Duodenal mucosa (tissue), 2 donors: ENCODE results near the gene SNAP23.
"Not testable (repeated sequence)": the region's sequence is repeated elsewhere in the genome, so short reads cannot be mapped to it uniquely, and the experiment has no call there.

ENCODE experiments used
- H3K27ac ChIP-seq: one replicate; pipeline ENCODE4 v1.7.0; 2013; ENCODE audit warnings: low read depth, low read length
- H3K27me3 ChIP-seq, 2 donors: one replicate each; pipeline ENCODE4 v1.7.0; 2013; ENCODE audit warnings: low read length in 2 of 2, control low read depth in 1 of 2; ENCODE audit not compliant: insufficient read depth in 2 of 2, control insufficient read depth in 1 of 2
- H3K36me3 ChIP-seq, 2 donors: one replicate each; pipeline ENCODE4 v1.7.0; 2013; ENCODE audit warnings: low read length in 2 of 2, control low read depth in 1 of 2; ENCODE audit not compliant: insufficient read depth in 2 of 2, control insufficient read depth in 1 of 2
- H3K4me1 ChIP-seq, 2 donors: one replicate each; pipeline ENCODE4 v1.7.0; 2013; ENCODE audit warnings: low read length in 2 of 2, control low read depth in 1 of 2; ENCODE audit not compliant: insufficient read depth in 2 of 2, control insufficient read depth in 1 of 2
- H3K4me3 ChIP-seq, 2 donors: one replicate each; pipeline ENCODE4 v1.7.0; 2013; ENCODE audit warnings: low read length in 2 of 2, low read depth in 1 of 2
- H3K9ac ChIP-seq, 2 donors: one replicate each; pipeline ENCODE4 v1.7.0; 2013; ENCODE audit warnings: low read length in 2 of 2, low read depth in 1 of 2
- H3K9me3 ChIP-seq, 2 donors: one replicate each; pipeline ENCODE4 v1.7.0; 2013; ENCODE audit warnings: low read length in 2 of 2, control low read depth in 1 of 2; ENCODE audit not compliant: control insufficient read depth in 1 of 2

The SNAP23 gene

DNA sequence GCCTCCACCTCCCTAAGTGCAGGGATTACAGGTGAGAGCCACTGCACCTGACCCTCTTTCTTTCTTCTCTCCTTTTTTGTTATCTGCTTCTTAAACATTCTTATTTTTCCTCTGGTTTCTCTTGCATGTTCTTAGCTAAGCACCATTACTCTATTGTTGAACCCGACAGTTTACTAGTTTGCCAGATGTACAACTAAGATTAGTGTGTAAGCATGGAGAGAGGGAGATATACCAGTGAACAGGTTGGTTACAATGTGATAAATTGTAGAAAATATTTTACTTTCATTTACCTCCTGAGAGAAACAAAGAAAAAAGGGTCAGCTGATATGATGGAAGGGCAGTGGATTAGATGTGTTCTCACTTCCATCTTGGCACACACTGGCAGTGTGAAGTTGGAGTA is 58.1 kb downstream of the SNAP23 start:
- Histone ChIP-seq H3K27ac (no peak overlapping the region), H3K4me3 (no peak overlapping the region), H3K27me3 (no peaks in the 10 kb centered on the region), H3K9me3 (no peaks in the 10 kb centered on the region), H3K4me1 (peaks cover 6% of the 10 kb centered on the region in 2 donors), H3K36me3 (peaks cover 0 to under 1% of the 10 kb centered on the region in 2 donors), H3K9ac (no peak overlapping the region)

DNA sequence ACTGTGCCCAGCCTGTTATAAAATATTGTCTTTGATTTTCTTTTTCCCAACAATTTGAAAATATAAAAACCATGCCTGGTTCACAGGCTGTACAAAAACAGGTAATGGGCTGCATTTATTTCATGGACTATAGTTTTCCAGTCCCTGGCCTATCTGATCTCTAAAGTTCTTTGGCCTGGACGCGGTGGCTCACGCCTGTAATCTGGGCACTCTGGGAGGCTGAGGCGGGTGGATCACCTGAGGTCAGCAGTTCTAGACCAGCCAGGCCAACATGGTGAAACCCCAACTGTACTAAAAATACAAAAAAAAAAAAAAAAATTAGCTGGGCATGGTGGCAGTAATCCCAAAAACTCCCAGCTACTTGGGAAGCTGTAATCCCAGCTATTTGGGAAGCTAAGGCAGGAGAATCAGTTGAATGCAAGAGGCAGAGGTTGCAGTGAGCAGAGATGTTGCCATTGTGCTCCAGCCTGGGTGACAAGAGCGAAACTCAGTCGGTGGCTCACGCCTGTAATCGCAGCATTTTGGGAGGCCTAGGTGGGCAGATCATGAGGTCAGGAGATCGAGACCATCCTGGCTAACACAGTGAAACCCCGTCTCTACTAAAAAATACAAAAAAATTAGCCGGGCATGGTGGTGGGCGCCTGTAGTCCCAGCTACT is 61.2 kb downstream of the SNAP23 start:
- not testable (repeated sequence) for H3K27me3 ChIP-seq, H3K4me3 ChIP-seq, H3K9ac ChIP-seq, H3K27ac ChIP-seq, H3K9me3 ChIP-seq, H3K4me1 ChIP-seq
- H3K36me3 ChIP-seq = peaks cover 12 to 28% of the 10 kb centered on the region in 2 donors

DNA sequence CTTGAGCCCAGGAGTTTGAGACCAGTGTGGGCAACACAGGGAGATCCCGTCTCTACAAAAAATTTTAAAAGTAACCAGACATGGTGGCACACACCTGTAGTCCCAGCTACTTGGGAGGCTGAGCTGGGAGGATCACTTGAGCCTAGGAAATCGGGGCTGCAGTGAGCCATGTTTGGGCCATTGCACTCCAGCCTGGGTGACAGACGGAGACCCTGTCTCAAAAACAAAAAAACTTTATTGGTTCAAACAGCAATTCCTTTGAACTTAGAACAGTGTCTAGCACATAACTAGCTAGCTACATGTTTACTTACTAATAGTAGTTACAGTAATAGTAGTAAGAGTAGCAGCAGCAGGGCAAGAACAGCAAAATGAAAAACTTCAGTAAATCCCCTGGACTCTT is 63.3 kb downstream of the SNAP23 start:
- H3K4me3 ChIP-seq = no peak overlapping the region

DNA sequence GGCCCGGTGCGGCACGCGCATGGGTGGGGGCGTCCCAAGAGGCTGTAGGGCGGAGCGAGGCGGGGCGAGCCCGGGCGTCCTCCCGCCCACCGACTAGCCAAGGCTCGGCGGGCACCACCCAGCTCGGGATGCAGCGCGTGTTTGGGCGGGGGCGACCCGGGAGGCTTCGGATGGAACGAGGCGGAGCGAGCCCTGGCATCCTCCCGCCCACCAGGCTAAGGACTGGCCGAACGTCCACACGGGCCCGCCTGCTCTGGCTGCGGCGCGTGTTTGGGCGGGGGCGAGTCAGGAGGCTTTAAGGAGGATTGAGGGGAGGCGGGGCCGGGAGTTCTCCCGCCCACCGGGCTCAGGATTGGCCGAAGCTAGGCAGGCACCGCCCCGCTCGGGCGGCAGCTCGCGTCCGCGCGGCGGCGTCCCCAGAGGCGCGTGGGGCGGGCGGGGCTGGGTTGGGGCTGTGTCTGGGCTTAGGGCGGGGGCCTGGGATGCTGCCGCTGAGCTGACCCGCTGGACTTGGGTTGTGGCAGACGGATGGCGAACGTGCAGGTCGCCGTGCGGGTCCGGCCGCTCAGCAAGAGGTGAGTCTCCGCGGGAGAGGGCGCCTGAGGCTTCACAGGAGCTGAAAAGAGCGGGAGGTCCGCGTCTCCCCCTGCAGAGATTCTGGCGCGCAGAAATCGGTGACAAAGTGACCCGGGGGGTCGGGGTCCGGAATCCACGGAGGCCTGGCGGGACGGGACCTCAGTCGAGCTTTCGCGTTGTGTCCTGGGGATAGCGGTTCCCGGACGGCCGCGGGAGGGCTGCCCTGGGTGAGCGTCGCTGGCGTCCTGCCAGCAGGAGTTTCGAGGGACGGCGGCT is 80.0 kb downstream of the SNAP23 start, which contains the start of gene STARD9:
TSS of gene STARD9 (plus strand) at position 419 of the 852 bp plus-strand sequence. CDS start at position 529, 110 bp downstream.
- H3K36me3 ChIP-seq = no peaks in the 10 kb centered on the region
- peaks cover 12 to 14% of the 10 kb centered on the region in 2 donors for H3K4me1 ChIP-seq
- H3K9ac ChIP-seq = peak within 1 kb of the TSS; percentile 65 to 68
- peaks cover 5 to 13% of the 10 kb centered on the region in 2 donors for H3K27me3 ChIP-seq
- no peaks in the 10 kb centered on the region for H3K9me3 ChIP-seq
- H3K4me3 ChIP-seq = peak within 1 kb of the TSS; percentile 71 to 74
- peak within 1 kb of the TSS; percentile 48 for H3K27ac ChIP-seq

More for the DNA sequence above, 63.3 kb downstream of the SNAP23 start:
- Histone ChIP-seq H3K4me1 (no peaks in the 10 kb centered on the region), H3K9ac (no peak overlapping the region), H3K36me3 (peaks cover 18 to 43% of the 10 kb centered on the region in 2 donors), H3K27me3 (no peaks in the 10 kb centered on the region), H3K9me3 (no peaks in the 10 kb centered on the region), H3K27ac (no peak overlapping the region)

DNA sequence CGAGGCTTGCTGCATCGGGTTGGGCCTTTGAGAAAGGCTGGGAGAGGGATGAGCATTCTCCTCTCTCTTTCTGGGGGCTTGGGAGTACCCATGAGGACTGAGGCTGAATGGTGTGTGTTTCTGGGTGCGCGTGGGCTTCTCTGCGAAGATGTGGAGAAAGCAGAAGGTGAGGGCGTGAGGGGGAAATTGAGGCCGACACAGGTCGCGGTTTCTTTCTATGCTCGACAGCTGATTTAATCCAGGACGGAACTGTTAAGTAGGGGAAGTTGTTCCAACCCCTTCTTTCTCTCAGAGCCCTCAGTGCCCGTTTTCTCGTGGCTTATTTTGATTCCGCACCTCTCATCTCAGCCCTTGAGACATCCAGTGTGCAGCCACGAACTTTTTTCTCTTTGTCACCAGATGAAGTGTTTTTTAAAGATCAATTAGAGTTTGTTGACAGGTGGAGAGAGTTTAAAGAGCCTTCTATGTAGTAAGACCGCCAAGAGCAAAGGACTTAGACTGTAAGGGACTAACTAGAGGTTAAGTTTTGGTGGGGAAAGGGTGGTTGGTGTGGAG is 80.7 kb downstream of the SNAP23 start:
- no peaks in the 10 kb centered on the region for H3K36me3 ChIP-seq
- peaks cover 5 to 13% of the 10 kb centered on the region in 2 donors for H3K27me3 ChIP-seq
- H3K27ac ChIP-seq = peak overlapping the region; percentile 48
- peak overlapping the region; percentile 71 to 74 for H3K4me3 ChIP-seq
- H3K9ac ChIP-seq = peak overlapping the region; percentile 65 to 68
- H3K9me3 ChIP-seq = no peaks in the 10 kb centered on the region
- peaks cover 14% of the 10 kb centered on the region in 2 donors for H3K4me1 ChIP-seq

DNA sequence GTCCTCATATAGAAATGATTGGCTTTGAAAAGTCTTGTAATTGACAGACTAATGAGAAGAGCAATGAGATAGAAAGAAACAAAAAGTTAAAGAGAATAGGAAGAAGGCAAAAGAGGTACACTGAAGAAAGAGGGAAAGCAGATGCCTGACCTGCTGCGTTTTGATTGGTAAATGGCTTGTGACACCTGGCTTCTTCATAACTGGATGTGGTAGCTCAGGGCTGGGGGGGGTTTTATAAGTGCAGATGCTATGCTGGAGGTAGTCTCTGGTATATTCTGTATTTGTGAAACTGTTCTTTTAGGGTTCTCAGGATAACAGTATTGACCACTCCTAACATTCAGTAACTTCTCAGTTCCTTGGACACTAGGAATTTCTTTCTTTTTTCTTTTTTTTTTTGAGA is 81.3 kb downstream of the SNAP23 start:
- H3K4me3 ChIP-seq = no peak overlapping the region
- no peak overlapping the region for H3K27ac ChIP-seq
- peaks cover 5 to 13% of the 10 kb centered on the region in 2 donors for H3K27me3 ChIP-seq

DNA sequence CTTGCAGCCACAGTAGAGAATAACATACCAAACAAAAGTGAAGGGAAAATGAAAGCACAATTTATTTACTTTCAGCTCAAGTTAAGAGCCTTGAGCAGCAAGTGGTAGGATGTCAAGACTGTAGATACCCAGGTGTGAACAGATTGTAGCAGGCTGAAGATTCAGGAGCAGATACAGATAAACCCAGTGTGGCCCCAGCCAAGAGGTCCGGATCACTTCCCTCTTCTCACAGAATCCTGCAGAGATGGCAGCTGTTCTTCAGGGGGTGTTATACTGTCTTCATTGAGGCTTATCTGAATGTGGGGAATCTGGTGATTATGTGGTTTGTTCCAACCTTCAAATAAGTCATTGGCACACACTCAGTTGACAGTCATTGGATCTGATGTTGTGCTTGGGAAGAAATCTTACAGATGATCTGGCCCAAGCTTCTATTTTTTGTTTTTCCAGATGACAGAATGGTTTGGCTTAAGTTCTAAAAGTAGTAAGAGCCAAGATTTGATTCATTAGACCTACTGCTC is 82.1 kb downstream of the SNAP23 start:
- Histone ChIP-seq H3K9me3 (no peaks in the 10 kb centered on the region), H3K4me3 (no peak overlapping the region), H3K4me1 (peaks cover 19 to 20% of the 10 kb centered on the region in 2 donors), H3K27ac (no peak overlapping the region), H3K27me3 (peaks cover 5 to 13% of the 10 kb centered on the region in 2 donors), H3K9ac (no peak overlapping the region), H3K36me3 (no peaks in the 10 kb centered on the region)

More for the DNA sequence above, 81.3 kb downstream of the SNAP23 start:
- no peak overlapping the region for H3K9ac ChIP-seq
- no peaks in the 10 kb centered on the region for H3K36me3 ChIP-seq
- no peaks in the 10 kb centered on the region for H3K9me3 ChIP-seq
- H3K4me1 ChIP-seq = peaks cover 16 to 18% of the 10 kb centered on the region in 2 donors

DNA sequence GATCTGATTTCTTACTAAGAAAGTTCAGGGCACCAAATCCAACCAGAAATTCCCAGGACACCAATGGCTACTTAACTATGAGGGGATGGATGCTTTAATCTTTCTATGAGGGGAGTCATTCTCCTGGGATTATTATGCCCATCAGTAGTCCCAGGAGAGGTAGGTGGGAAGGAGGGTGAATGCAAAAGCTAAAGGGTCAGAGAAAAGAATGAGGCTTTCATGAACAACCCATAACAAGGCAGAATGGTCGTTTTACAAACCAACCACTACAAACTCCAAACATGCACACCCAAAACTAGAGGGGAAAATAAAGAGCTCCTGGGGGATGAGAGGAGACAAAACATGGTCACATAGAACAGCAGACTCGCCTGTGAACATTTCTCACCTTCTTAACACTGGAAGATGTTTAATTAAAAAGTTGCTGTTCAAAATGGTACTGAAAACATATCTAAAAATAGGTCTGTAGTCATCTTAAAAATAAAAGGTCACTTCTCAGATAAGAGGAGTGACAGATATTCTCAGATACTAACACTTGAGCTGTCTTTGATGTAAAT is 83.6 kb downstream of the SNAP23 start:
- H3K36me3 ChIP-seq = no peaks in the 10 kb centered on the region
- no peaks in the 10 kb centered on the region for H3K9me3 ChIP-seq
- H3K4me1 ChIP-seq = peaks cover 19 to 20% of the 10 kb centered on the region in 2 donors
- H3K27ac ChIP-seq = no peak overlapping the region
- H3K9ac ChIP-seq = no peak overlapping the region
- peaks cover 5 to 13% of the 10 kb centered on the region in 2 donors for H3K27me3 ChIP-seq
- no peak overlapping the region for H3K4me3 ChIP-seq

DNA sequence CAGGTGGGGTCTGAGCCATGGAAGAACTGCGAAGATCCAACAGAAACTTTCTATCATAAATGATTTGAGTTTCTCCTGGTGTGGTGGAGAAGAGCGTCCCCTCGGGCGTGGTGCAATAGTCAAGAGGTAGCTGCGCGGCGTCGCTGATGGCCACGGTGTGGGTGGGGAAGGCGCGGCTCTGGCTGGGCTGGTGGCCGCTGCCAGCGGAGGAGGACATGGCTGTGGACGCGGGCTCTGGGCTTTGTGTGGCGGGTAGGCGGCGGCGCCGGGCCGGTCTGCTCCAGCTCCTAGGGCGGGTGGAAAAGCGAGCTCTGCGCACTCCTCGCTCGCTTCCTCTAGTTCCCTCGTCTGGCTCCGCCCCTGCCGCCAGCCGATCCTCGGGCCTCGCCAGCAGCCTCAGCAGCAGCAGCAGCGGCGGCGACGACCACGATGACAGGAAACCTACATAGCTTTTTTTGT is 85.9 kb downstream of the SNAP23 start:
- no peak overlapping the region for H3K27ac ChIP-seq
- peaks cover 9 to 10% of the 10 kb centered on the region in 2 donors for H3K4me1 ChIP-seq
- peak overlapping the region in 1 of 2 donors; percentile 57 for H3K9ac ChIP-seq
- no peaks in the 10 kb centered on the region for H3K36me3 ChIP-seq
- peaks cover 2 to 6% of the 10 kb centered on the region in 2 donors for H3K27me3 ChIP-seq
- H3K4me3 ChIP-seq = peak overlapping the region; percentile 36 to 67
- no peaks in the 10 kb centered on the region for H3K9me3 ChIP-seq
